ENCODE measurements around the gene RAD51B.
A peak's percentile ranks its signal among the peaks of the same experiment; 100 is the strongest.

DNA sequence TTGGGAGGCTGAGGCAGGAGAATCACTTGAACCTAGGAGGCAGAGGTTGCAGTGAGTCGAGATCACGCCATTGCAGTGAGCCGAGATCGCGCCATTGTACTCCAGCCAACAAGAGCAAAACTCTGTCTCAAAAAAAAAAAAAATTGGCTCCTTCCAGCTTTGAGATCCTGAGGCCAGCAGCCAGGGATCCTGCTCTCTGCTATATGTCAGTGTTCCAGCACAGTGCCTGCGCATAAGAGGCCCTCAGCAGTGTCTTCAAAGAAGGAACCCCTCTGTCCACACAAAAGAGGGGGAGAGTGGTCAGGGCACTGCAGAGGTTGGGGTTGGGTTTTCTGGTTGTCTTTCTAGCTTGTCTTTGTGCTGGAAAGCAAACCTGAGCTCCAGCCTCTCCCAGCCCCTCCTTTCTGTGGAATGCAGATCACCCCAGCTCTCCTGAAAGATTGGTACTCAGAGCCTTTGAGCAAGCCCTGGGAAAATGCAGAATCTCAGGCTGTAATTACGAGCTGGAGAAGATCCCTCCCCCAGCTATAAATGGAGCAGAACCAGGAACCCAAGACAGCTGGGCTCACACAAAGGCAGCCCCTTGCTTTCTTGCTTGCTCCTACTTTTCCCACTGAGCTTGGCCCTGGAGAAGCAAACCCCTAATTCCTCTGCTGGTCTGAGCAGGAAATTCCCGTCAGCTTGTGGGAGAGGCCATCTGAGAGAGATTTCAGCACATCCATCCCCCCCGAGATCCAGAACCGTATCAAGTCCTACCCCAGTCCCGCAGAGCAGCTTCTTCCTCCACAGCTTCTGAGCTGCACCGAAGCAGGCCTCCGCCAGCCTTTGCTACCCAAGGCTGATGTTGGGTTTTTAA lies 767.5 kb downstream of the RAD51B start:
- peak in 1 of 2 donors; percentile 32 for TF ChIP-seq POLR2A (IDR thresholded peaks at IDR 0.05)
- TF ChIP-seq, protein P1, sequence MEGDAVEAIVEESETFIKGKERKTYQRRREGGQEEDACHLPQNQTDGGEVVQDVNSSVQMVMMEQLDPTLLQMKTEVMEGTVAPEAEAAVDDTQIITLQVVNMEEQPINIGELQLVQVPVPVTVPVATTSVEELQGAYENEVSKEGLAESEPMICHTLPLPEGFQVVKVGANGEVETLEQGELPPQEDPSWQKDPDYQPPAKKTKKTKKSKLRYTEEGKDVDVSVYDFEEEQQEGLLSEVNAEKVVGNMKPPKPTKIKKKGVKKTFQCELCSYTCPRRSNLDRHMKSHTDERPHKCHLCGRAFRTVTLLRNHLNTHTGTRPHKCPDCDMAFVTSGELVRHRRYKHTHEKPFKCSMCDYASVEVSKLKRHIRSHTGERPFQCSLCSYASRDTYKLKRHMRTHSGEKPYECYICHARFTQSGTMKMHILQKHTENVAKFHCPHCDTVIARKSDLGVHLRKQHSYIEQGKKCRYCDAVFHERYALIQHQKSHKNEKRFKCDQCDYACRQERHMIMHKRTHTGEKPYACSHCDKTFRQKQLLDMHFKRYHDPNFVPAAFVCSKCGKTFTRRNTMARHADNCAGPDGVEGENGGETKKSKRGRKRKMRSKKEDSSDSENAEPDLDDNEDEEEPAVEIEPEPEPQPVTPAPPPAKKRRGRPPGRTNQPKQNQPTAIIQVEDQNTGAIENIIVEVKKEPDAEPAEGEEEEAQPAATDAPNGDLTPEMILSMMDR (IDR thresholded peaks at IDR 0.05), result no peak

Measured in thyroid gland (tissue), 4 donors.